ENCODE results near the gene MRGPRF. TPM values are rescaled to one million over a fixed set of nuclear protein-coding genes. Genes with fewer than 3 reads are reported as not detected.

Gene MRGPRF
- total RNA-seq, 1 donor from 2014 or later: 75.2 TPM

DNA sequence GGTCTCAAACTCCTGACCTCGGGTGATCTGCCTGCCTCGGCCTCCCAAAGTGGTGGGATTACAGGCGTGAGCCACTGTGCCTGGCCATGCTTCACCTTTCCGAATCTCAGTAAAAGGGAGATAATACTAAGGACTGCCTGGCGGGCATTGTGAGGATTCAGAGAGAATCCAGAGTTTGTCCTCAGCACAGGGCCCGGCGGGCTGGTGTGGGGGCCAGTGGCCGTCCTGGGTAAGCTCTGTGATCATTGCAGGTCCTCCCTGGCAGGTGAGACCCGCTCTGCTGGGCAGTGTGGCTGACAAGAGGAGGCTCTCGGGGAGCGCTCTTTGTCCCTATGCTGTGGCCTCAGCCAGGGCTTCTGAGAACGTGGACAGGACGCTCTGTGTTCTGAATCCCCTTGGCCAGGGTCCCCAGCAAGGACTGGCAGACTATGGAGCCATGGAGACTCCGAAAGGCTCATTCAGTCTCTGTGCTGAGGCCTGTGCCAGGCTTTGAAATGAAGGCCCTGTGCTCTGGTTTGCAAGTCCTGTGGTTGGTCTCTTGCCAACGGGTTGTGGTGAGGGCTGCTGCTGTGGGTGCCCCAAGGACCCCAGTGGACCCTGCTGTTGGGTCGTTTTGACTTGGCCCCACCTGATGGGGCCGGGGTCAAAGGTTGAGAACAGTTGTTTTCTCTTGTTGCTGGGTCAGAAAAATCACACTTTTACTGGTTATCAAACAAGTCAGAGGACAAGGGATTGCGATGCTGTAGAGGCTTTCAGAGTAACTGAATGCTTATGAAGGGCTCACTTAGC, 37.7 kb upstream of the MRGPRF start:
- DNase-seq (ENCODE audit: low spot score): no peak

GRCh38 chr11:69049490-69049867, 36.4 kb upstream of the MRGPRF start:
- DNase-seq (ENCODE audit: low spot score): no peak

DNA sequence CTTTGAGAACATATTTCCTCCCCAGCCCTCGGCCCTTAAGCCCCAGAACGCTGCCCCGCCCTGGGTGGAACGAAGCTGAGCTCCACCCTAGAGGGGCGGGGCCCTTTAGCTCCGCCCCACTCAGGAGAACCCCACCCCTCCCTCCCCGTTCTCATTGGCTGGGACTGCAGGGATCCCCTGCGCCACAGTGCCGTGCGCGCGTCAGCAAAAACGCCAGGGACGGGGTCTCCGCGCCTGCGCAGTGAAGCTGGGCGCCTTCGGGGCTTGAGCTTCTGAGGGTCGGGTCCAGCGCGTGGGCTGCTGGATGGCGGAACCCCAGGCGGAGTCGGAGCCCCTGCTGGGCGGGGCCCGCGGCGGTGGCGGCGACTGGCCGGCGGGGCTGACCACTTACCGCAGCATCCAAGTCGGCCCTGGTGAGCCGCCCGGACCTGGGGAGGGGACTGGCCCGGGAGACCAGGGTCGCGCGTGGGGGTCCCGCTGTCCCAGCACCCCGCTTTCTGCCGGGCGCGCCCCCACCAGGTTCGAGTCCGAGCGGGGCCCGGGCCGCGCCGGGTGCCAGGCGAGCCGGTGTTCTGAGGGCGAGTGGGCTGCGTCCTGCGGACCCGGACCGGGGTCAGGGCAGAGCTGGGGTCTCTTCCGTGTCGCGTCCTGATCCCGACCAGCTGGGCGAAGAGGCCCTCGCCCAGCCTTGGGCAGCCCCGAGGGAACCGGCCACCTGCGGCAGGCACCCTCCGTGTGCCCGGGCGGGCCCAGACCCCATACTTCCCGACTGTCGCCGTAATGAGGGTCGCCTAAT, 35.8 kb upstream of the MRGPRF start, which contains the start of gene TPCN2:
Gene TPCN2, plus strand, starts transcription at position 239 of the 796 bp plus-strand sequence. Its CDS starts 66 bp downstream, at position 305.
- peak; percentile 93 for DNase-seq (ENCODE audit: low spot score)

DNA sequence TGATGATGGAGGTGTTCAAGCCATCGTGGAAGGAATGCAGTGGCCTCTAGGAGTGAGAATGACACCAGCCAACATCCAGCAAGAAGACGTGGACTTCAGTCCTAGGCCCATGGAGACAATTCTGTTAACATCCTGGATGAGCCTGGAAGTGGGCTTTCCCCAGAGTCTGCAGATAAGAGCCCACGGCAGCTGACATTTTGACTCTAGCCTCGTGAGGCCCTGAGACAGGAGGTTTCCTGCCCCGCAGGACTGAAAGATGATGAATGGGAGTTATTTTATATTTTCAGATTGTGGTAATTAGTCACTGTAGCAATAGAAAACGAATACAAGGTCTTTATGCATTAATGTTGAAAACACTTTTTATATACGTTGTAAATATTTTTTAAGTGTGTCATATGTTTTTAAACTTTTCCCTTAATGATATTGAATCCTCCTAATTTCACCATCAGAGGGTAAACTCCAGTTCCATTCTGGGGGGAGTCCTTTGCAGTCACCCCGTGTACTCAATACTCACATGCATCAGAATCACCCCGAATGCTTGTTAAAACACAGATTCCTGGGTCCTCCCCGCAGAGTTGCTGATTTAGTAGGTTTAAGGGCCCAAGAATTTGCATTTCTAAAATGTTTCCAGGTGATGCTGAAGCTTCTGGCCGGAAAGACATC, 35.1 kb upstream of the MRGPRF start:
- no peak for DNase-seq (ENCODE audit: low spot score)

DNA sequence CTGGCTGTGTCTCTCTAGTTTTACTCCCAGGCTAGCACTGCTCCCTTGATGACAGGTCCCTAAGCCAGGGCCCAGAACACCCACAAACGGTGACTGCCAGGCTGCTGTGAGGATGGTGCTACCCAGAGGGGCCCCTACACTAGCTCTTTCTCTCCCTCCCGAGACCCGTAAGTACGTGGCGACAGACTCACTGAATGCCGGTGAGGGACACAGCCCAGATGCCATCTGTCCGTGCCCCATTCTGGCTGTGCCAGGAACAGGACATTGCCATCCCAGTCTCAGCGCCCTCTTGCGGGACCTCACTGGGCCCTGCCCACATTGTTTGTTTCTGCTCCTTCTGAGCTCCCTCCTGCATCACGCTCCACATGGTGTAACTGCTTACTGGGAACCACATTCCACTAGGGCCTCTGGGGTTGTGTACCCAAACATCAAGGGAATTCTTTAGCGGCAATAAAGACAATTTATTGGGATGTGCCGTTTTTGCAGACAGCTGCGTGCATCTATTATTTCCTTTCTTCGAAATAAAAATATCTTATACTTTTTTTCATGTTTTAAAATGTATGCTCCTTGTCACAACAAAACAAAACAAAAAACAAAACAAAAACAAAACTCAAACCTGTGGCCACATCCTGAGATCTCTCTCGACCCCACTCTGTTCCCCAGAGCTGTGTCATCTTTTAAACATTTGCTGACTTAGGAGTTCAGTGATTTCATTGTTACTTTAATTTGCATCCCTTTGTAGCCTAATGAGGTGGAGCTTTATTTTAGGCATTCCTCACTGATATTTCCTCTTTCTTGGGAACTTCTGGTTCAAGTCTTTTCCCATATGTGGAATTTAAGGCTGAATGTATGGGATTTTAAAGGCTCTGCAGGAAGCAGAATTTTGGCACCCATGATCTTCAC, 31.3 kb upstream of the MRGPRF start:
- peak; percentile 82 for DNase-seq (ENCODE audit: low spot score)

DNA sequence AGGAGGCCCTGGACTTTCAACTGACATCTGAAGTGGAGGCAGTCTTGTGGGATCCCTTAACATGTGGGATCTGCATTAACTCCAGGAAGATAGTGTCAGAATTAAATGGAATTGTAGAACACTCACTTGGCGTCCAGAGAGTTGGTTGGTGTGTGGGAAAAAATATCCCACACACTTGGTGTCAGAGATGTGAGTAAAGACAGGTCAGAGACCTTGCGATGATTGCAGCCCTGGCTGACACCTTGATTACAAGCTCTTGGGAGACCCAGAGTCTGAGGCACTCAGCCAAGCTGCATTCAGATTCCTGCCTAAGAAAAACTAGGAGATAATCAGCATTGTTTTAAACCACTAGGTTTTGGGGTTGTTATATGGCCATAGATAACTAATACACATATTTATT, 28.5 kb upstream of the MRGPRF start:
- DNase-seq (ENCODE audit: low spot score): no peak

DNA sequence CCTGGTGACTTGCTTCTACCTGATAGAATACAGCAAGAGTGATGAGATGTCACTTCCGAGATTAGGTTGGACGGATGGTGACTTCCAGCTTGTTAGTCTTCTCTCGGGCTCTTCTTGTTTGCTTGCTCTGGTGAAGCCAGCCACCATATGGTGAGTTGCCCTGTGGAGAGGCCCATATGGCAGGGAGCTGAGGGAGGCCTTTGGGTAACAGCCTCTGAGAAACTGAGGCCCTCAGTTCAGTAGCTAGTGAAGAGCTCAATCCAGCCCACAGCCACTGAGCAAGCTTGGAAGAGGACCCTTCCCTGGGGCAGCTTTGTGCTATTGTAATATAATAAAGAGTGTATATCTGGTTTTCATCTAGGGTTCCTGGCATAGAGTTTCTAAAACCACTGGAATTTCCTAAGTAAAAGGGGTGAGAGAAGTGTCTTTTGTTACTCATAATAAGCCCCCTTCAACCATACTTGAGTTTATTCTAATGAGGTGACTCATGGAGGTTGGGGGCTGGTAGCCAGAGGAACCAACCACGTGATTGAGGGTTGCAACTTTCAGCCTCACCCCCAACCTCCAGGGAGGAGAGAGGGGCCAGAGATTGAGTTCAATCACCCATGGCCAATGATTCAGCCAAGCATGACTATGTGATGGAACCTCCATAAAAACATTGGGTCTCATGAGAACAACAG, 27.7 kb upstream of the MRGPRF start:
- no peak for DNase-seq (ENCODE audit: low spot score)

GRCh38 chr11:69040051-69040450, 27.0 kb upstream of the MRGPRF start:
- no peak for DNase-seq (ENCODE audit: low spot score)

- DNase-seq (ENCODE audit: low spot score): no peak
Observed at GRCh38 chr11:69039501-69039900, 26.5 kb upstream of the MRGPRF start.

- DNase-seq (ENCODE audit: low spot score): no peak
Observed at GRCh38 chr11:69037544-69037943, 24.5 kb upstream of the MRGPRF start.

GRCh38 chr11:69037074-69037473, 24.0 kb upstream of the MRGPRF start:
- no peak for DNase-seq (ENCODE audit: low spot score)

DNA sequence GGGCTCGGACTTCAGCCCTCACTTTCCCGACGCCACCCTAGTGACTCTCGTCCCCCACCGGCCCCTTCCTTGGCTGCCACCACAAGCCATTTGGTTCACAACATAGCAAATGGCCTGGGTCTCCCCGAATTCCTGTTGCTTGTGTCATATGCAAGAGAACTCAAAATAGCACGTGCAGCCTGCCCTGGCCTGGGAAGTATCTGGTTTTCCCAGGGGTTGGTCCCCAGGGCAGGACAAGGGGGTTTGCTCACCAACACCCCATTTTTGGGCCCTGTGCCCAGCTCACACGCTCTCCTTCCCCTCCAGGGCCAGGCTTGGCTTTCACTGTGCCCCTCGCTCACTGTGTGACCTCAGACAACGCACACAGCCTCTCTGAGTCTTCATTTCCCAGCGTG, 22.9 kb upstream of the MRGPRF start:
- DNase-seq (ENCODE audit: low spot score): no peak

DNA sequence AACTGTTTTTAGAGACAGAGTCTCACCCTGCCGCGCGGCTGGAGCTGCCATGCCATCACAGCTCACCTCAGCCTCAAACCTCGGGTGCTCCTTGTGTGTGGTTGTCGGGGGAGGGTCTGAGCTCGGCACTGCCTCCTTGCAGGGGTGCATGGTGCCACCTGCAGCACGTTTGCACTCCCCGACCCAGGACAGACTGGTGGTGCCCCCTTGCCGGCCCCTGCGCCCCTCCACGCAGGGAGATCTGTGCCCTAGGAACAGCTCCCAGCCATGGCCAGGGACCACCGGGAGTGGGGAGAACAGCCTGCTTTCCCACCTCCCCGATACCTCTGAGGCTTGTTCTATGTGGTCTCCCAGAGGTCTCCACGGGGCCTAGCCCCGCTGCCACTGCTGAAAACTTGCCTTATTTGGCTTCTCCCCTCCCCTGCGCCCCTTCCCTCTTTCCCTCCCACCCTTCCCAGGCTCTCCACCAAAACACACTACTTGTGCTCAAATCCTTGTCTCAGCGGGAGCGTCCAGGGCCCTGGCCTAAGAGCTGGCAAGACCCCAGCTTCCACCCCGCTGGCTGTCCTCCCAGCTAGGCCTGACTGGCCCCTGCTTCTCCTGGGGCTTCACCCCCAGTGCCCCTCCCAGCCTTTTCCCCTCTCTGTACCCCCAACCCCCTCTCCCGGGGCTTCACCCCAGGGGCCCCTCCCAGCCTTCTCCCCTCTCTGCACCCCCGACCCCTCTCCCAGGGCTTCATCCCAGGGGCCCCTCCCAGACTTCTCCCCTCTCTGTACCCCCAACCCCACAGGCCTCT, 22.3 kb upstream of the MRGPRF start:
- DNase-seq (ENCODE audit: low spot score): no peak

DNA sequence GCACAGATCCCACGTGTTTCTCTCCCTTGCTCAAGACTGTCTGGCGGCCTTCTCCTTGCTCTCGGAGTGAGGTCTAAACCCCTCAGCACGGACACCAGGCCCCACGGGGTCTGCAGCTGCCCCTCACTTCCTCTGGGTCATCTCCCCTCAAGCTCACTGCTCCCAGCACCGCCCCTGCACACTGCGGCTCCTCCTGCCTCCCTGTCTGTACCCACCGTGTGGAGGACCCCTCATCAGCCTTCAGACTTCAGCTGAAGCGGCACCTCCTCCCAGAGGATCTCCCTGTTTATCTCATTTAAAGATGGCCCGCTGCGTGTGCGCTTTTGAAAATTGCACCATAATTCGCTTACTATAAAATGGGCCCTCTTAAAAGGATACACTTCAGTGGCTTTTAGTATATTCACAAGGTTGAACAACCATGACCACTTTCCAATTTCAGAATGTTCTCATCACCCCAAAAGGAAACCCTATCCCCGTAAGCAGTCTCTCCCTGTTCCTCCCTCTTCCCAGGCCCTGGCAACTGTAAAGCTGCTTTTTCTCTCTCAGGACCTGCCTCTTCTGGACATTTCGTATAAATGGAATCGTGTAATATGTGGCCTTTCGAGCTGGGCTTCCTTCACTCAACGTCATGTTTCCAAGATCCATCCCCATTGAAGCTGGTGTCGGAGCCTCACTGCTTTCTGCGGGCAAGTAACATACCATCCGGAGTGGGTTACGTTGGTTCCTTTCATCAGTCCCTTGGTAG, 21.2 kb upstream of the MRGPRF start:
- no peak for DNase-seq (ENCODE audit: low spot score)

DNA sequence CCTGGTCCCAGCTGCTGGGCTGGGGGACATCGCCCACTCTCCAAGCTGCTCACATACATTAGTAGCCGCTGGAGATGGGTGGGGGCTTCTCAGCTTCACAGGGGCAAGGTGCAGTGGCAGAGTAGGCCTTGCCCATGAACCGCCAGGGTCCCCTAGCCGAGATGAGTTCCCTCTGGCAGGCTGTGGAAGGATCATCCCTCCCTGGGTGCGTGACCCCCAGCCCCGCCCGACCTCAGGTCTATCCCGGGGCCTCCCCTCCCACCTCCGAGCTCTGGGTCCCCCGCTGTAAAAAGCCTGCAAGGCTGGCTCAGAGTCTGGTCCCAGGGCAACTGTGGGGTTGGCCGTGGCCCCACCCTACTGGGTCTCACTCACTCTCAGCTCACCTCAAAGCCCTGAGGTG, 20.4 kb upstream of the MRGPRF start:
- no peak for DNase-seq (ENCODE audit: low spot score)

DNA sequence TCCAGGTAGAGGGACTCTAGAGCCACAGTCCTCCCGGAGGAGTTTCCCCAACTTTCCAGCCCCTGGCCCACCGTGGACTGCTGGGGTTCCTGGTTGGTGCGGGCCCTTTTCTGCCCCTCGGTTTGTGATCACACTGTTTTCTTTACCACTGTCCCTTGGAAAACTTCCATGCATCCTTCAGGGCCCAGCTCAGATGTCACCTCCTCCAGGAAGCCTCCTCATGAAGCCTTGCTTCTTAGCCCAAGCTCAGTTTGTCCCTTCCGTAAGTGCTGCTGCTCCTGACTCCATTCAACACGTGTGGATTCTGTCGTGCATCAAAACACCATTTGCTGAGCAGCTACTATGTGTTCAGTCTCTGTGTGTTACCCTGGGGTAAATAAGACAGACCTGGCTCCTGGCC, 19.8 kb upstream of the MRGPRF start:
- no peak for DNase-seq (ENCODE audit: low spot score)

DNA sequence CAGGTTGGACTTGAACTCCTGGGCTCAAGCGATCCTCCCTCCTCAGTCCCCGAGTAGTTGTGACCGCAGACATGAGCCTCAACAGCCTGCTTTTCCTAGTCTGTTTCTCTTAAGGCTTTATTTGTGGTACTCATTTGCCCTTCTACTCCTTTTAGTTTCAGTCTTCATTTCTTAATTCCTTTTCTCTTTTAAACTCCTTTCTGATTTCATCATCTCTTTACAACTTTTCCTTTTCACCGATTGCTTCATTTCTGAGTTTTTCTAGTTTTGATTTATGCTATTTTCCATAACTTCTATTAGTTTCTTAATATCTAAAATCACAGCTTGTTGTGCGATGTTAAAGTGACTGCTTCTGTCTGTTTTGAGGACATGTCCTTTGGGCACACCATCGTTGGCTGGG, 17.3 kb upstream of the MRGPRF start:
- no peak for DNase-seq (ENCODE audit: low spot score)

- DNase-seq (ENCODE audit: low spot score): no peak
Observed at GRCh38 chr11:69027704-69028372, 14.8 kb upstream of the MRGPRF start.

DNA sequence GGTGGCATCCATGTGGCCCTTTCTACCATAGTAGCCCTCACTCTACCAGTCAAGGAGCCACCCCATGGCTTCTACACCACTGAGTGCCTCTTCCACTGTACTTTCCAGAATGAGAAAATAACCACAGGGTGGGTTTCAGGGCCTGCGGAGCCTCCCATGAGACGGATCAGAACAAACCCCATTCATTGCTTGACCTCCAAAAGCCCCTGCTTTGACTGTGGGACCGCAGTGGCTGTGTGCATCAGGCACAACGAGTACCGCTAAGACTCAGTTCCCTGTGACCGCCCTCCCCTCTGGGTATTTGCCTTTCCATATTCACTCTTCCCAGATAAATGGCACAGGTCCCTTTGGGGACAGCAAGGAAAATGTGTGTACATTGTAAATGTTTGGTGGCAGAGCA, 11.5 kb upstream of the MRGPRF start:
- DNase-seq (ENCODE audit: low spot score): no peak

Measured in ureter (tissue), 1 donor.